ENCODE measurements around the gene IFITM1. TPM values are rescaled to one million over a fixed set of nuclear protein-coding genes. Genes with fewer than 3 reads are reported as not detected.

The IFITM1 gene
- total RNA-seq, 1 experiment from 2014 or later = 544 TPM

- TF ChIP-seq NFE2L1 (CRISPR knock-in tag; IDR thresholded peaks at IDR 0.05) (peak; percentile 29; the same call in 1 of the 2 replicates), TP53 (CRISPR knock-in tag; IDR thresholded peaks at IDR 0.05) (0 out of 2 replicates have a peak, but pooled peaks have one; percentile 34), PRRX2 (CRISPR knock-in tag; IDR thresholded peaks at IDR 0.05) (no peak)
Observed at GRCh38 chr11:287821-288477, 25.9 kb upstream of the IFITM1 start (continued).

- Mint-ChIP-seq H3K36me3 (peaks cover 16% of the 10 kb centered on the region; the same call in 1 of the 2 replicates), H3K4me1 (peaks cover 43% of the 10 kb centered on the region), H3K4me3 (peak within 1 kb of the TSS; percentile 75), H3K9me3 (no peaks in the 10 kb centered on the region), H3K27ac (peak within 1 kb of the TSS; percentile 32), H3K27me3 (ENCODE audit: low read depth) (peaks cover 18% of the 10 kb centered on the region)
- TF ChIP-seq ATF2 (CRISPR knock-in tag; IDR thresholded peaks at IDR 0.05; ENCODE audit: borderline replicate concordance, low read depth) (no peak), TP53 (CRISPR knock-in tag; IDR thresholded peaks at IDR 0.05) (no peak), ELF4 (CRISPR knock-in tag; IDR thresholded peaks at IDR 0.05; ENCODE audit: low read depth) (no peak)
- ChIA-PET POLR2A (interaction anchor here (0.8 to 2.6 kb wide), 3 partner anchors 12 to 49 kb away, joined by 4 to 9 read pairs (median 5); no protein-coding TSS in a partner anchor), CTCF (interaction anchor here (0.9 to 4.8 kb wide), 4 partner anchors 17 to 76 kb away, joined by 3 to 34 read pairs (median 14); no protein-coding TSS in a partner anchor)
- ATAC-seq (peak; percentile 31), DNase-seq (ENCODE audit: low spot score) (peak; percentile 45)
Observed at GRCh38 chr11:288478-289397, 25.1 kb upstream of the IFITM1 start, which contains the start of gene PGGHG. TSS of gene PGGHG (plus strand) at chr11:289126. CDS start at chr11:289817, 691 bp downstream.

- Mint-ChIP-seq H3K27ac (no peak overlapping the region), H3K4me3 (peak overlapping the region; percentile 65), H3K27me3 (ENCODE audit: low read depth) (peaks cover 18% of the 10 kb centered on the region), H3K36me3 (peaks cover 17% of the 10 kb centered on the region; the same call in 1 of the 2 replicates), H3K9me3 (no peaks in the 10 kb centered on the region), H3K4me1 (peaks cover 40% of the 10 kb centered on the region)
- ATAC-seq = no peak
- CTCF ChIA-PET = interaction anchor here (0.9 to 4.8 kb wide), 4 partner anchors 16 to 75 kb away, joined by 3 to 34 read pairs (median 14); no protein-coding TSS in a partner anchor
- no peak for TF ChIP-seq CBFB (CRISPR knock-in tag; IDR thresholded peaks at IDR 0.05; ENCODE audit: low read depth)
- TF ChIP-seq AR (CRISPR knock-in tag; IDR thresholded peaks at IDR 0.05) = no peak
- no peak for TF ChIP-seq FOXJ3 (CRISPR knock-in tag; IDR thresholded peaks at IDR 0.05; ENCODE audit: borderline replicate concordance)
- no peak for TF ChIP-seq TP53 (CRISPR knock-in tag; IDR thresholded peaks at IDR 0.05)
- POLR2A ChIA-PET = interaction anchor here (1.0 to 2.6 kb wide), 2 partner anchors 11 to 38 kb away, joined by 5 to 9 read pairs; no protein-coding TSS in a partner anchor
- peak; percentile 16 for DNase-seq (ENCODE audit: low spot score)
Observed at GRCh38 chr11:289398-289711, 24.5 kb upstream of the IFITM1 start.

- Mint-ChIP-seq H3K4me1 (peaks cover 39% of the 10 kb centered on the region), H3K9me3 (no peaks in the 10 kb centered on the region), H3K27me3 (ENCODE audit: low read depth) (peaks cover 18% of the 10 kb centered on the region), H3K36me3 (peaks cover 17% of the 10 kb centered on the region; the same call in 1 of the 2 replicates), H3K27ac (no peak overlapping the region; the same call in 1 of the 2 replicates), H3K4me3 (peak overlapping the region; percentile 65)
- 0 out of 2 replicates have a peak, but pooled peaks have one; percentile 22 for TF ChIP-seq ZBTB21 (CRISPR knock-in tag; IDR thresholded peaks at IDR 0.05; ENCODE audit: borderline replicate concordance)
- no peak for TF ChIP-seq MXD4 (CRISPR knock-in tag; IDR thresholded peaks at IDR 0.05; ENCODE audit: borderline replicate concordance)
- 0 out of 2 replicates have a peak, but pooled peaks have one; percentile 67 for TF ChIP-seq HMGXB4 (CRISPR knock-in tag; IDR thresholded peaks at IDR 0.05)
- DNase-seq (ENCODE audit: low spot score) (peak; percentile 13), ATAC-seq (no peak)
- ChIA-PET CTCF (interaction anchor here (0.9 to 4.8 kb wide), 6 partner anchors 8 to 74 kb away, joined by 3 to 34 read pairs (median 4); no protein-coding TSS in a partner anchor), POLR2A (interaction anchor here (1.0 to 2.6 kb wide), 2 partner anchors 10 to 39 kb away, joined by 5 to 9 read pairs; no protein-coding TSS in a partner anchor)
Observed at GRCh38 chr11:289712-290620, 23.9 kb upstream of the IFITM1 start.
